H1 (cell line): ENCODE results near the gene EPHA1. TPM values are rescaled to one million over a fixed set of nuclear protein-coding genes. Genes with fewer than 3 reads are reported as not detected.

Experiments
- CTCF ChIA-PET: fragments of 300-600 bp; sonication (Branson Sonifier 250); formaldehyde crosslinking; loops from one replicate; lab custom pipeline; 2021; ENCODE audit not compliant: partially characterized antibody; lab: Charles Lee
- POLR2A ChIA-PET: fragments of 300-600 bp; sonication (Branson Sonifier 250); formaldehyde crosslinking; loops from one replicate; lab custom pipeline; 2021; ENCODE audit warnings: inconsistent platforms; ENCODE audit not compliant: partially characterized antibody; lab: Charles Lee
- DNase-seq, 2 experiments: peaks; one replicate each; pipeline versions ENCODE4 v3.0.0 to v3.0.0-alpha.2; 2010 to 2022; ENCODE audit warnings: low spot score in 2 of 2, low read depth in 1 of 2, mixed read lengths in 1 of 2
- FAIRE-seq: peaks from 2 replicates; lab custom pipeline; 2011; peaks lifted over from hg19 to GRCh38; lab: Jason Lieb, UNC
- H2AFZ ChIP-seq: 2 replicates; pipeline ENCODE4 v1.8.1; 2012; ENCODE audit warnings: low read length, inconsistent platforms
- H2AK5ac ChIP-seq: 2 replicates; pipeline ENCODE4 v1.6.1; 2013; ENCODE audit warnings: low read depth, low read length
- H2BK120ac ChIP-seq: replicated peaks from 2 replicates; pipeline ENCODE3; 2013; ENCODE audit warnings: low read depth, low read length, inconsistent platforms
- H2BK12ac ChIP-seq: 2 replicates; pipeline ENCODE4 v1.6.1; 2013; ENCODE audit warnings: low read depth, low read length
- H2BK15ac ChIP-seq: 2 replicates; pipeline ENCODE4 v1.6.1; 2013; ENCODE audit warnings: low read length
- H2BK20ac ChIP-seq: 2 replicates; pipeline ENCODE4 v1.6.1; 2013; ENCODE audit warnings: low read length
- H2BK5ac ChIP-seq: 2 replicates; pipeline ENCODE4 v1.6.1; 2013; ENCODE audit warnings: low read depth, low read length
- H3K14ac ChIP-seq: 2 replicates; pipeline ENCODE4 v1.6.1; 2013; ENCODE audit warnings: inconsistent platforms; ENCODE audit not compliant: insufficient read length
- H3K18ac ChIP-seq: 2 replicates; pipeline ENCODE4 v1.6.1; 2013; ENCODE audit warnings: low read length; ENCODE audit errors: extremely low read depth
- H3K23ac ChIP-seq: 2 replicates; pipeline ENCODE4 v1.6.1; 2013; ENCODE audit warnings: inconsistent platforms; ENCODE audit not compliant: insufficient read length
- H3K23me2 ChIP-seq: 2 replicates; pipeline ENCODE4 v1.6.1; 2013; ENCODE audit warnings: low read depth, low read length
- H3K27ac ChIP-seq: 2 replicates; pipeline ENCODE4 v1.6.1; 2011; ENCODE audit warnings: low read depth, low read length, inconsistent platforms
- H3K27me3 ChIP-seq, 4 experiments: replicated peaks in 1 of 4; 1 replicate in 1 of 4; 2 replicates in 3 of 4; pipeline versions ENCODE4 v1.6.1 to v1.8.1; 2011 to 2013; ENCODE audit warnings: low read length in 3 of 4, mild to moderate bottlenecking in 3 of 4, inconsistent platforms in 2 of 4, mixed read lengths in 2 of 4, moderate library complexity in 1 of 4; ENCODE audit not compliant: control insufficient read depth in 3 of 4, insufficient read depth in 3 of 4; ENCODE audit errors: extremely low read depth in 1 of 4
- H3K36me3 ChIP-seq, 4 experiments: 2 replicates each; pipeline versions ENCODE4 v1.6.1 to v1.8.1; 2011 to 2013; ENCODE audit warnings: mild to moderate bottlenecking in 4 of 4, low read length in 3 of 4, moderate library complexity in 2 of 4, control low read depth in 1 of 4, inconsistent platforms in 1 of 4; ENCODE audit not compliant: insufficient read depth in 4 of 4, control insufficient read depth in 2 of 4
- H3K4ac ChIP-seq: replicated peaks from 2 replicates; pipeline ENCODE3; 2013; ENCODE audit warnings: low read length, low read depth, mixed read lengths, inconsistent platforms; ENCODE audit not compliant: insufficient read length
- H3K4me1 ChIP-seq, 4 experiments: replicated peaks in 1 of 4; 1 replicate in 1 of 4; 2 replicates in 3 of 4; pipeline versions ENCODE4 v1.6.1 to v1.8.1; 2011 to 2013; ENCODE audit warnings: low read length in 3 of 4, inconsistent platforms in 2 of 4, mixed read lengths in 1 of 4; ENCODE audit not compliant: insufficient read depth in 4 of 4, control insufficient read depth in 3 of 4
- H3K4me2 ChIP-seq, 2 experiments: 2 replicates each; pipeline versions ENCODE4 v1.6.1 to v1.8.1; 2011 to 2013; ENCODE audit warnings: low read depth in 2 of 2, low read length in 2 of 2, control low read depth in 1 of 2, inconsistent platforms in 1 of 2, mild to moderate bottlenecking in 1 of 2; ENCODE audit not compliant: insufficient read depth in 1 of 2
- H3K4me3 ChIP-seq, 4 experiments: fragments of 200-600, 300-600 bp in 1 of 4; sonication (generic), shearing (Covaris generic), sonication (Bioruptor Twin) in 1 of 4; 2 replicates each; pipeline versions ENCODE4 v1.5.1 to v1.8.1; 2011 to 2016; ENCODE audit warnings: low read length in 4 of 4, low read depth in 3 of 4, control low read depth in 2 of 4, inconsistent platforms in 2 of 4, mild to moderate bottlenecking in 2 of 4, mixed read lengths in 1 of 4, moderate library complexity in 1 of 4; ENCODE audit not compliant: insufficient read depth in 2 of 4; ENCODE audit errors: extremely low read depth in 1 of 4
- H3K56ac ChIP-seq: replicated peaks from 2 replicates; pipeline ENCODE3; 2013; ENCODE audit warnings: low read depth, mild to moderate bottlenecking, mixed read lengths, low read length, inconsistent platforms; ENCODE audit not compliant: insufficient read length
- H3K79me1 ChIP-seq: 2 replicates; pipeline ENCODE4 v1.6.1; 2013; ENCODE audit warnings: low read depth, low read length, control low read depth
- H3K79me2 ChIP-seq, 2 experiments: 2 replicates each; pipeline versions ENCODE4 v1.6.1 to v1.8.1; 2012 to 2013; ENCODE audit warnings: low read length in 2 of 2, mild to moderate bottlenecking in 2 of 2, inconsistent platforms in 1 of 2; ENCODE audit not compliant: insufficient read depth in 2 of 2, control insufficient read depth in 1 of 2
- H3K9ac ChIP-seq, 4 experiments: replicated peaks in 1 of 4; 1 replicate in 1 of 4; 2 replicates in 3 of 4; pipeline versions ENCODE4 v1.6.1 to v1.8.1; 2011 to 2013; ENCODE audit warnings: low read depth in 3 of 4, low read length in 3 of 4, control low read depth in 2 of 4, mild to moderate bottlenecking in 2 of 4, moderate library complexity in 2 of 4, inconsistent platforms in 1 of 4; ENCODE audit errors: extremely low read depth in 1 of 4
- H3K9me3 ChIP-seq, 2 experiments: 2 replicates each; pipeline versions ENCODE4 v1.6.1 to v1.8.1; 2012 to 2013; ENCODE audit warnings: mild to moderate bottlenecking in 2 of 2, moderate library complexity in 2 of 2, control low read depth in 1 of 2, inconsistent platforms in 1 of 2, low read depth in 1 of 2, low read length in 1 of 2, mixed read lengths in 1 of 2; ENCODE audit not compliant: insufficient read depth in 2 of 2
- H4K20me1 ChIP-seq, 2 experiments: replicated peaks in 1 of 2; 2 replicates each; pipeline versions ENCODE3 to v1.8.1; 2011 to 2013; ENCODE audit warnings: inconsistent platforms in 2 of 2, low read length in 2 of 2, mild to moderate bottlenecking in 1 of 2; ENCODE audit not compliant: insufficient read depth in 2 of 2, control insufficient read depth in 1 of 2
- H4K5ac ChIP-seq: 2 replicates; pipeline ENCODE4 v1.6.1; 2013; ENCODE audit warnings: low read length, low read depth, mixed read lengths, inconsistent platforms; ENCODE audit not compliant: insufficient read length
- H4K8ac ChIP-seq: 2 replicates; pipeline ENCODE4 v1.8.0; 2013; ENCODE audit warnings: mild to moderate bottlenecking, moderate library complexity, low read length, inconsistent platforms; ENCODE audit not compliant: insufficient read depth; ENCODE audit errors: extremely low read depth
- H4K91ac ChIP-seq: replicated peaks from 2 replicates; pipeline ENCODE3; 2013; ENCODE audit warnings: low read length, mixed read lengths, inconsistent platforms; ENCODE audit not compliant: insufficient read length
- WGBS, 2 experiments: shearing (Covaris generic) in 1 of 2; methylation state at CpG; one replicate each; pipeline versions ENCODE4 v1.1.6 to v1.1.7; 2013 to 2015; ENCODE audit warnings: low lambda C conversion rate in 2 of 2, mixed read lengths in 2 of 2, inconsistent platforms in 1 of 2, low coverage in 1 of 2, missing lambda C conversion rate in 1 of 2; ENCODE audit not compliant: insufficient replicate concordance in 2 of 2, insufficient coverage in 1 of 2, insufficient read length in 1 of 2; ENCODE audit errors: extremely low coverage in 1 of 2, missing lambda C conversion rate in 1 of 2; 5-methylcytosine and 5-hydroxymethylcytosine counted together
- polyA plus RNA-seq, 7 experiments: library from polyadenylated mRNA; depleted of rRNA in 3 of 7; stranded (reverse) in 5 of 7; unstranded in 2 of 7; fragments of >200 nt in 5 of 7; fragments of 200-250 nt in 2 of 7; gene quantifications; 1 replicate in 5 of 7; 2 replicates in 1 of 7; 4 replicates in 1 of 7; pipeline versions ENCODE4 v1.2.1 to v1.2.3, GENCODE V29; 2011 to 2013; ENCODE audit warnings: missing spikeins in 2 of 7, mixed read lengths in 2 of 7
- total RNA-seq: library from RNA; stranded (reverse); fragmentation: NEBNext Ultra II Directional; extraction: Animal tissue kit (Norgen Biotek cat#: 25700); gene quantifications from 2 replicates; pipeline ENCODE4 v1.2.1, GENCODE V29; 2021

EPHA1 gene
- total and polyA plus RNA-seq, 2 of the 8 experiments (the other 6 are each of a cell fraction or from before 2014, with no cell fraction given): 86.5 to 133 TPM

DNA sequence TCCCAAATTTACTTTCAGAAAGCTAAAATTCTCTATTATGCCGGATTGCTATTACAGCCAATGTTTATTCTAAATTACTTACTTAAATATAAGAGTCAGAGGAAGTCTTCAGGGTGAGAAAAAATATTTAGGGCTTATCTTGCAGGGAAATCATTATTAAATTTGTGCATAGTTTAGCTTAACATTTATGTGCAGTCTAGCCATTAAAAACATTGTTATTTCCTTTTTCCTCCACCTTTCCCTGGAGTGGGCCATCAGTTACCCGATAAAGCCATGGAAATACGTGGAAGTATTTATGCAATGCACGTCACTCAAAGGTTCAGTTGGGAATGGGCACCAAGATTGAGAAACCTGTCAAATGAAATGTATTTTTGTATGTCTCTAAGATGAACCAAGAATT lies 25.1 kb upstream of the EPHA1 start:
- no peaks in the 10 kb centered on the region for H3K36me3 ChIP-seq
- no peak overlapping the region for H2BK15ac ChIP-seq
- H2AFZ ChIP-seq: no peak overlapping the region
- no peak overlapping the region for H3K23ac ChIP-seq
- no peak overlapping the region for H2BK20ac ChIP-seq
- FAIRE-seq (no peak), DNase-seq (no peak)
- no peak overlapping the region for H3K27ac ChIP-seq
- H3K9ac ChIP-seq: no peak overlapping the region
- H3K9me3 ChIP-seq: no peaks in the 10 kb centered on the region
- H4K5ac ChIP-seq: no peak overlapping the region
- no peak overlapping the region for H2BK5ac ChIP-seq
- ChIA-PET CTCF (interaction anchor here (4.5 kb wide), 1 partner anchor 17 kb away, joined by 23 read pairs; no protein-coding TSS in a partner anchor), POLR2A (no interaction called here)
- H3K18ac ChIP-seq: no peak overlapping the region
- H3K4ac ChIP-seq: no peak overlapping the region
- WGBS, 2 experiments: 92% methylated on average over 4 of the region's 4 CpGs; no CpG with 5 or more reads in 1 of the 2 experiments
- H3K27me3 ChIP-seq: no peaks in the 10 kb centered on the region
- H3K56ac ChIP-seq: no peak overlapping the region
- no peaks in the 10 kb centered on the region for H3K79me1 ChIP-seq
- no peak overlapping the region for H4K91ac ChIP-seq
- no peak overlapping the region for H3K14ac ChIP-seq
- no peak overlapping the region for H2AK5ac ChIP-seq
- no peak overlapping the region for H2BK12ac ChIP-seq
- peaks cover 2 to 8% (median 6%) of the 10 kb centered on the region in 4 experiments for H3K4me1 ChIP-seq
- peaks cover 2% of the 10 kb centered on the region; the same call in 1 of the 2 replicates for H3K23me2 ChIP-seq
- H2BK120ac ChIP-seq: no peak overlapping the region
- H3K4me3 ChIP-seq: no peak overlapping the region
- H3K4me2 ChIP-seq: no peak overlapping the region
- H4K20me1 ChIP-seq: no peaks in the 10 kb centered on the region
- H4K8ac ChIP-seq: no peak overlapping the region
- H3K79me2 ChIP-seq: no peaks in the 10 kb centered on the region
